ENCODE data around the gene LRR1. TPM values are rescaled to one million over a fixed set of nuclear protein-coding genes. Genes with fewer than 3 reads are reported as not detected.
A peak's percentile ranks its signal among the peaks of the same experiment; 100 is the strongest.

The LRR1 gene
- total and polyA plus RNA-seq, 9 of the 15 experiments (the other 6 are each of a cell fraction or from before 2014, with no cell fraction given), result 26.5 to 58.1 (median 31.8) TPM

DNA sequence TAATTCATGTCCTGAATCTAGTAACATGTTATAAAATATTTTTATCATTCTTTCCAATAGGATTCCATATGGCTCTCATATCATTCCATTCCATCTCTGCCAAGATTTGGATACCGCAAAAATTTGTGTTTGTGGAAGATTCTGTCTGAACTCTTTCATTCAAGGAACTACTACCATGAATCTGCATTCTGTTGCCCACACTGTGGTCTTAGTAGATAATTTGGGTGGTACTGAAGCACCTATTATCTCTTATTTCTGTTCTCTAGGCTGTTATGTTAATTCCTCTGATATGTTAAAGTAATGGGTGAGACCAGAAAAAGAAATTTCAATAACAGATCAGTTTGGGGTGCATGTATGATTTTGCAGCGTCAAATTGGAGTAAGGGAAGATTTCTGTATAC, 15.5 kb downstream of the LRR1 start (continued):
- TF ChIP-seq, protein P1, sequence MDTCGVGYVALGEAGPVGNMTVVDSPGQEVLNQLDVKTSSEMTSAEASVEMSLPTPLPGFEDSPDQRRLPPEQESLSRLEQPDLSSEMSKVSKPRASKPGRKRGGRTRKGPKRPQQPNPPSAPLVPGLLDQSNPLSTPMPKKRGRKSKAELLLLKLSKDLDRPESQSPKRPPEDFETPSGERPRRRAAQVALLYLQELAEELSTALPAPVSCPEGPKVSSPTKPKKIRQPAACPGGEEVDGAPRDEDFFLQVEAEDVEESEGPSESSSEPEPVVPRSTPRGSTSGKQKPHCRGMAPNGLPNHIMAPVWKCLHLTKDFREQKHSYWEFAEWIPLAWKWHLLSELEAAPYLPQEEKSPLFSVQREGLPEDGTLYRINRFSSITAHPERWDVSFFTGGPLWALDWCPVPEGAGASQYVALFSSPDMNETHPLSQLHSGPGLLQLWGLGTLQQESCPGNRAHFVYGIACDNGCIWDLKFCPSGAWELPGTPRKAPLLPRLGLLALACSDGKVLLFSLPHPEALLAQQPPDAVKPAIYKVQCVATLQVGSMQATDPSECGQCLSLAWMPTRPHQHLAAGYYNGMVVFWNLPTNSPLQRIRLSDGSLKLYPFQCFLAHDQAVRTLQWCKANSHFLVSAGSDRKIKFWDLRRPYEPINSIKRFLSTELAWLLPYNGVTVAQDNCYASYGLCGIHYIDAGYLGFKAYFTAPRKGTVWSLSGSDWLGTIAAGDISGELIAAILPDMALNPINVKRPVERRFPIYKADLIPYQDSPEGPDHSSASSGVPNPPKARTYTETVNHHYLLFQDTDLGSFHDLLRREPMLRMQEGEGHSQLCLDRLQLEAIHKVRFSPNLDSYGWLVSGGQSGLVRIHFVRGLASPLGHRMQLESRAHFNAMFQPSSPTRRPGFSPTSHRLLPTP (IDR thresholded peaks at IDR 0.05; ENCODE audit: borderline replicate concordance, extremely low read depth, insufficient read length), result no peak
- TF ChIP-seq GATAD2B (IDR thresholded peaks at IDR 0.05; ENCODE audit: borderline replicate concordance), result no peak

DNA sequence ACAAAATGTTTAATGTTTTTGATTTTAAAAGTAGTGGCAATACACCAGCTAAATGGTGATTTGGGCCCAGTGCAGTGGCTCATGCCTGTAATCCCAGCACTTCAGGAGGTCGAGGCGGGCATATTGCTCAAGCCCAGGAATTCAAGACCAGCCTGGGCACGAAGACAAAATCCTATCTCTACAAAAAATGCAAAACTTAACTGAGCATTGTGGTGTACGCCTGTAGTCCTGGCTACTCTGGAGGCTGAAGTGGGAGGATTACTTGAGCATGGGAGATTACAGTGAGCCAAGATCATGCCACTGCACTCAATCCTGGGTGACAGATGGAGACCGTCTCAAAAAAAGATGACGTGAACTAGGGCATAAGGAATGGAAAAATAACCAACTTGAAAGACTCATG, 17.0 kb downstream of the LRR1 start:
- CTCF ChIA-PET (ENCODE audit: low intra/inter-chr PET ratio), result no interaction called here
- no peak for ATAC-seq
- H3K4me2 ChIP-seq (ENCODE audit: insufficient read depth, low read length), result no peak overlapping the region
- DNase-seq (ENCODE audit: extremely low read depth in 1 of 4, low spot score in 3 of 4), result no peak
- no peak overlapping the region for H3K4me3 ChIP-seq
- FAIRE-seq, result peak; percentile 61
- POLR2A ChIA-PET, result interaction anchor here (0.9 kb wide), 1 partner anchor 154 kb away, joined by 3 read pairs; no protein-coding TSS in a partner anchor
- peak; percentile 27 for TF ChIP-seq CBFA2T3 (IDR thresholded peaks at IDR 0.05)
- TF ChIP-seq NR2C1 (IDR thresholded peaks at IDR 0.05), result no peak
- no peak for TF ChIP-seq NR2C1 (tag; IDR thresholded peaks at IDR 0.05)
- H3K27ac ChIP-seq (ENCODE audit: extremely low read depth, low read depth, low read length), result no peak overlapping the region
- in situ Hi-C loops (cut with MboI) (no loop called here), intact Hi-C loops (cut with micrococcal nuclease) (no loop called here)
- H3K4me1 ChIP-seq (replicated peaks in 1 of 2; ENCODE audit: control insufficient read depth in 2 of 2, insufficient read depth in 2 of 2, low read length in 2 of 2), result peaks cover 0 to 6% of the 10 kb centered on the region in 2 experiments; a peak in 4 of 5 replicates
- H3K9me1 ChIP-seq (ENCODE audit: control insufficient read depth, insufficient read depth, low read length), result peaks cover 3% of the 10 kb centered on the region
- BruUV-seq (replicated peaks), result no TSS peak
- H3K79me2 ChIP-seq (ENCODE audit: control insufficient read depth, insufficient read depth, low read length), result peaks cover 56% of the 10 kb centered on the region
- no peaks in the 10 kb centered on the region; the same call in 1 of the 2 replicates for H4K20me1 ChIP-seq (replicated peaks; ENCODE audit: control insufficient read depth, insufficient read depth, low read length)
- WGBS (ENCODE audit: insufficient coverage, low coverage, missing lambda C conversion rate), result 70% methylated on average over 5 of the region's 6 CpGs
- H3K36me3 ChIP-seq (ENCODE audit: control insufficient read depth, insufficient read depth, low read length), result peaks cover 46% of the 10 kb centered on the region
- no peak overlapping the region for H3K9ac ChIP-seq (ENCODE audit: insufficient read depth in 1 of 2, low read depth in 2 of 2, low read length in 2 of 2)
- H2AFZ ChIP-seq (ENCODE audit: low read depth, low read length), result no peak overlapping the region
- H3K9me3 ChIP-seq (replicated peaks; ENCODE audit: control insufficient read depth, insufficient read depth, low read depth, low read length), result no peaks in the 10 kb centered on the region
- no peaks in the 10 kb centered on the region for H3K27me3 ChIP-seq (ENCODE audit: control insufficient read depth in 2 of 2, insufficient read depth in 2 of 2, low read length in 2 of 2)

All from K562 (cell line).